ENCODE measurements around the gene REP15.
"Not testable (repeated sequence)": the region's sequence is repeated elsewhere in the genome, so short reads cannot be mapped to it uniquely, and the experiment has no call there.

Gene REP15

GRCh38 chr12:27696293-27696652 is at the start of gene REP15:
Gene REP15, plus strand, starts transcription at chr12:27696447. Its CDS starts 116 bp downstream, at chr12:27696563.
- no peak for DNase-seq

GRCh38 chr12:27650011-27650410 is 46.2 kb upstream of the REP15 start:
- DNase-seq: no peak

GRCh38 chr12:27651201-27651600 is 45.0 kb upstream of the REP15 start:
- no peak for DNase-seq

- DNase-seq: no peak
These were observed 44.0 kb upstream of the REP15 start for GRCh38 chr12:27652174-27652763.

GRCh38 chr12:27653661-27654060 is 42.6 kb upstream of the REP15 start:
- DNase-seq: no peak

- not testable (repeated sequence) for DNase-seq
These were observed 40.8 kb upstream of the REP15 start for GRCh38 chr12:27655476-27655875.

- DNase-seq: no peak
These were observed 39.0 kb upstream of the REP15 start for GRCh38 chr12:27657296-27657695.

- DNase-seq: no peak
These were observed 30.5 kb upstream of the REP15 start for GRCh38 chr12:27665704-27666103.

- DNase-seq: no peak
These were observed 29.7 kb upstream of the REP15 start for GRCh38 chr12:27666510-27666909.

GRCh38 chr12:27667540-27667939 is 28.7 kb upstream of the REP15 start:
- DNase-seq: no peak

- DNase-seq: no peak
These were observed 24.2 kb upstream of the REP15 start for GRCh38 chr12:27672051-27672450.

GRCh38 chr12:27672643-27673042 is 23.6 kb upstream of the REP15 start:
- DNase-seq: no peak

GRCh38 chr12:27673101-27673718 is 23.0 kb upstream of the REP15 start:
- no peak for DNase-seq

- DNase-seq: no peak
These were observed 21.3 kb upstream of the REP15 start for GRCh38 chr12:27674989-27675388.

GRCh38 chr12:27680619-27681018 is 15.6 kb upstream of the REP15 start:
- no peak for DNase-seq

- no peak for DNase-seq
These were observed 13.7 kb upstream of the REP15 start for GRCh38 chr12:27682534-27682933.

- DNase-seq: no peak
These were observed 11.0 kb upstream of the REP15 start for GRCh38 chr12:27685274-27685673.

- no peak for DNase-seq
These were observed 10.1 kb upstream of the REP15 start for GRCh38 chr12:27686147-27686546.

GRCh38 chr12:27688671-27689070 is 7.6 kb upstream of the REP15 start:
- DNase-seq: no peak

- DNase-seq: no peak
These were observed 6.6 kb upstream of the REP15 start for GRCh38 chr12:27689558-27690180.

GRCh38 chr12:27693403-27693802 is 2.8 kb upstream of the REP15 start:
- DNase-seq: no peak

GRCh38 chr12:27695556-27696292 is 523 bp upstream of the REP15 start:
- no peak for DNase-seq

GRCh38 chr12:27696864-27697564 is 767 bp downstream of the REP15 start:
- DNase-seq: no peak

Measured in activated CD4-positive, CD25-positive, alpha-beta regulatory T cell (primary cell).